HL-60 (cell line): ENCODE results near the gene HS6ST3.

Source experiments
- DNase-seq, 2 experiments: peaks; one replicate each; pipeline ENCODE4 v3.0.0-alpha.2; 2010 to 2020; ENCODE audit warnings: low read depth in 1 of 2, low spot score in 1 of 2
- H3K27ac ChIP-seq: fragments of 250-450 bp; sonication (Bioruptor Pico); replicated peaks from 2 replicates; pipeline ENCODE4 v1.5.1; 2020; ENCODE audit warnings: mild to moderate bottlenecking, moderate library complexity
- H3K27me3 ChIP-seq: fragments of 250-450 bp; sonication (Bioruptor Pico); 2 replicates; pipeline ENCODE4 v1.5.1; 2021; ENCODE audit warnings: mild to moderate bottlenecking, moderate library complexity; ENCODE audit not compliant: insufficient read depth, poor library complexity, severe bottlenecking
- H3K4me3 ChIP-seq: replicated peaks from 2 replicates; pipeline ENCODE4 v1.5.1; 2011; ENCODE audit warnings: mild to moderate bottlenecking, control low read depth, low read length; ENCODE audit not compliant: insufficient read depth
- GABPA ChIP-seq: IDR thresholded peaks from 2 replicates; pipeline ENCODE4 v1.6.1; 2012; ENCODE audit warnings: low read depth
- POLR2AphosphoS5 ChIP-seq: IDR thresholded peaks from 2 replicates; pipeline ENCODE4 v1.6.1; 2012; ENCODE audit warnings: low read depth
- SPI1 ChIP-seq: IDR thresholded peaks from 2 replicates; pipeline ENCODE4 v1.6.1; 2012; ENCODE audit warnings: low read depth, mild to moderate bottlenecking, borderline replicate concordance
- TF ChIP-seq, protein P1 (sequence below): IDR thresholded peaks from 2 replicates; pipeline ENCODE4 v1.6.1; 2012; ENCODE audit warnings: low read depth; ENCODE audit not compliant: insufficient replicate concordance
- TF ChIP-seq, protein P2 (sequence below): IDR thresholded peaks from one replicate; pipeline ENCODE4 v1.5.1; 2011; ENCODE audit warnings: low read length, control low read depth, inconsistent platforms; ENCODE audit not compliant: insufficient read depth

HS6ST3 gene

DNA sequence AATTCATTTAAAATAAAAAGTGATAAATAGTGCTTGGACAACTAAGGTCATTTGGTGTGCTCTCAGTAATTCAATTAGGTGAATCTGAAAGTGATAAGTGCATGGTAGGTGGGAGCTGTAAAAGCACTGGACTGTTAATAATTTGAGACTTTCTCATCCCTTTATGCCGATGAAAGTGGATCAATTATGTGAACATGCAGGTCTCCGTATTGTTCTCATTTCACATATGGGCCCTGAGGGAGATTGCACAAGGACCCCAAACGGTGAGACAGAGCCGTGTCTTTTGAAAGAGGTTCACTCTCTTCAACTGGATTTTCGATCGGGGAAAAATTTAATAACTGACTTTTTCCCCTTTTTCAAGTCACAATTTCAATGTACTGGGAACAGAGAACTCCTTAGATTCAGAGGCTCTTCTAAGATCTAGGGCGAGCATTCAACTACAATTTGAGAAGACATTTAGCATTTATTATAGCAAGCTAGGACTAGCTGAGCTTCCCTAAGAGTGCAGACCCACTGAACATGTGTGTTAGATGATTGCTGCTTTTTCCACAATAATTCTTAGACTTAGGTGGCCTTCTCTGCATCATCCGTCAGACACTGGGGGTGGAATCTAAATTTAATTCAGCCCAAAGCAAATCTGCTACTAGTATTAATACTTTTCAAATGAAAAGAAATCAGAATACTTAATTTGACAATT, 556.8 kb downstream of the HS6ST3 start:
- Histone ChIP-seq H3K27ac (no peak overlapping the region), H3K4me3 (no peak overlapping the region), H3K27me3 (no peaks in the 10 kb centered on the region)
- no peak for DNase-seq
- TF ChIP-seq, protein P1, sequence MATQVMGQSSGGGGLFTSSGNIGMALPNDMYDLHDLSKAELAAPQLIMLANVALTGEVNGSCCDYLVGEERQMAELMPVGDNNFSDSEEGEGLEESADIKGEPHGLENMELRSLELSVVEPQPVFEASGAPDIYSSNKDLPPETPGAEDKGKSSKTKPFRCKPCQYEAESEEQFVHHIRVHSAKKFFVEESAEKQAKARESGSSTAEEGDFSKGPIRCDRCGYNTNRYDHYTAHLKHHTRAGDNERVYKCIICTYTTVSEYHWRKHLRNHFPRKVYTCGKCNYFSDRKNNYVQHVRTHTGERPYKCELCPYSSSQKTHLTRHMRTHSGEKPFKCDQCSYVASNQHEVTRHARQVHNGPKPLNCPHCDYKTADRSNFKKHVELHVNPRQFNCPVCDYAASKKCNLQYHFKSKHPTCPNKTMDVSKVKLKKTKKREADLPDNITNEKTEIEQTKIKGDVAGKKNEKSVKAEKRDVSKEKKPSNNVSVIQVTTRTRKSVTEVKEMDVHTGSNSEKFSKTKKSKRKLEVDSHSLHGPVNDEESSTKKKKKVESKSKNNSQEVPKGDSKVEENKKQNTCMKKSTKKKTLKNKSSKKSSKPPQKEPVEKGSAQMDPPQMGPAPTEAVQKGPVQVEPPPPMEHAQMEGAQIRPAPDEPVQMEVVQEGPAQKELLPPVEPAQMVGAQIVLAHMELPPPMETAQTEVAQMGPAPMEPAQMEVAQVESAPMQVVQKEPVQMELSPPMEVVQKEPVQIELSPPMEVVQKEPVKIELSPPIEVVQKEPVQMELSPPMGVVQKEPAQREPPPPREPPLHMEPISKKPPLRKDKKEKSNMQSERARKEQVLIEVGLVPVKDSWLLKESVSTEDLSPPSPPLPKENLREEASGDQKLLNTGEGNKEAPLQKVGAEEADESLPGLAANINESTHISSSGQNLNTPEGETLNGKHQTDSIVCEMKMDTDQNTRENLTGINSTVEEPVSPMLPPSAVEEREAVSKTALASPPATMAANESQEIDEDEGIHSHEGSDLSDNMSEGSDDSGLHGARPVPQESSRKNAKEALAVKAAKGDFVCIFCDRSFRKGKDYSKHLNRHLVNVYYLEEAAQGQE, result no peak
- TF ChIP-seq, protein P2, sequence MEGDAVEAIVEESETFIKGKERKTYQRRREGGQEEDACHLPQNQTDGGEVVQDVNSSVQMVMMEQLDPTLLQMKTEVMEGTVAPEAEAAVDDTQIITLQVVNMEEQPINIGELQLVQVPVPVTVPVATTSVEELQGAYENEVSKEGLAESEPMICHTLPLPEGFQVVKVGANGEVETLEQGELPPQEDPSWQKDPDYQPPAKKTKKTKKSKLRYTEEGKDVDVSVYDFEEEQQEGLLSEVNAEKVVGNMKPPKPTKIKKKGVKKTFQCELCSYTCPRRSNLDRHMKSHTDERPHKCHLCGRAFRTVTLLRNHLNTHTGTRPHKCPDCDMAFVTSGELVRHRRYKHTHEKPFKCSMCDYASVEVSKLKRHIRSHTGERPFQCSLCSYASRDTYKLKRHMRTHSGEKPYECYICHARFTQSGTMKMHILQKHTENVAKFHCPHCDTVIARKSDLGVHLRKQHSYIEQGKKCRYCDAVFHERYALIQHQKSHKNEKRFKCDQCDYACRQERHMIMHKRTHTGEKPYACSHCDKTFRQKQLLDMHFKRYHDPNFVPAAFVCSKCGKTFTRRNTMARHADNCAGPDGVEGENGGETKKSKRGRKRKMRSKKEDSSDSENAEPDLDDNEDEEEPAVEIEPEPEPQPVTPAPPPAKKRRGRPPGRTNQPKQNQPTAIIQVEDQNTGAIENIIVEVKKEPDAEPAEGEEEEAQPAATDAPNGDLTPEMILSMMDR, result no peak
- TF ChIP-seq POLR2AphosphoS5, result no peak
- TF ChIP-seq SPI1, result no peak
- no peak for TF ChIP-seq GABPA

DNA sequence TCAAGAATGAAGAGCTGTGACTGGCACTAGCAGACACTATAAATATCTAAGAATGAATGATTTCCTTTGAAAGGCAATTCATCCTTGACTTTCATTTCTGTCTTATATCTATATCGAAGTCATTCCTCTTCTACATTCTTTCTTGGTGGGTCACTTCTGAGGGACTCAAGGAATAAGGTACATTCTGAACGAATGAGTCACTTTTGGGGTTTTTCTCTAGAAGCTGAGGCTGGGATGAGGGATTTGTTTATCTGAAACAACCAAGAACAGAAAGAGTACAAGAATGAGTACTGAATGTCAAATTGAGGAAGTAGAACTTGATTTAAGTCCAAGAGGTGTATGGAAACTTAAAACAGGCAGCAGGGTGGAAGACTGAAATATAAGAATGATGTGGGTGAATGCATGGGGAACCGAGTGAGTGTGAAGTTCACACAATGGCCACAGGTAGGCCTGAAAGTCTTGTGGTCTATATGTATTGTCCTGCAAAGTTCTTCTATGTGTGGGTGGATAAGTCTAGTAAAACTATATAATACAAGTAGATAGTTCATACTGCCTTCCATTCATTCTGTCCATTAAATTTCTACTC, 560.5 kb downstream of the HS6ST3 start:
- Histone ChIP-seq H3K27ac (no peak overlapping the region), H3K4me3 (no peak overlapping the region), H3K27me3 (no peaks in the 10 kb centered on the region)
- DNase-seq, result no peak
- TF ChIP-seq, protein P1, result no peak
- TF ChIP-seq, protein P2, result no peak
- TF ChIP-seq GABPA (no peak), SPI1 (no peak), POLR2AphosphoS5 (no peak)

DNA sequence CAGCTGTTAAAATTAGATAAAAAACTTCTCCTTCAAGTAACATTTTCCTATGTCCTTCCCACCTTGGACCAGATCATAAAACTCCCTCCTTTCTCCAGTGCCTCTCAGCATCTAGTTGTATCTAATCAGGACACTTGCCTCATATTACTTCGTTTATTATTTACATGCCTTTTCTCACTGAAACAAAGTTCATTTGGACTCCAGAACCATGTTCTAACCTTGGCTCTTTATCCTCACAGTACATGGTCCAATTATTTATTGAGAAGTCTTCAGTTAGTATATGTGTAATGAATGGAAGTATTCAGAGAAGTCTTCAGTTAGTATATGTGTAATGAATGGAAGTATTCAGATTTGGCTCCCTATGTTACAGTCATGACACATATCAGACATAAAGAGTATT, 561.7 kb downstream of the HS6ST3 start:
- Histone ChIP-seq H3K27ac (no peak overlapping the region), H3K27me3 (no peaks in the 10 kb centered on the region), H3K4me3 (no peak overlapping the region)
- no peak for TF ChIP-seq POLR2AphosphoS5
- TF ChIP-seq, protein P2, result no peak
- no peak for TF ChIP-seq GABPA
- TF ChIP-seq, protein P1, result no peak
- no peak for TF ChIP-seq SPI1
- no peak for DNase-seq
